Transverse colon (tissue), 4 donors: Measurements from ENCODE around the gene ZFYVE21.

Experiments used
- EP300 ChIP-seq: sonication (generic); formaldehyde crosslinking; IDR thresholded peaks from one replicate; pipeline ENCODE4 v1.6.1; 2017; ENCODE audit warnings: antibody characterized with exemption, low read depth
- POLR2A ChIP-seq: fragments of 450-650 bp; IDR thresholded peaks from one replicate; pipeline ENCODE4 v1.6.1; 2016; ENCODE audit warnings: antibody characterized with exemption, mild to moderate bottlenecking, moderate library complexity
- POLR2AphosphoS5 ChIP-seq, 3 donors: sonication (generic); formaldehyde crosslinking; IDR thresholded peaks; one replicate each; pipeline ENCODE4 v1.6.1; 2016; ENCODE audit warnings: antibody characterized with exemption in 3 of 3
- TF ChIP-seq, protein P1 (sequence below), 5 experiments: fragments of 200-600 bp in 3 of 5; fragments of 450-650 bp in 2 of 5; sonication (generic) in 3 of 5; IDR thresholded peaks; 1 replicate in 2 of 5; 2 replicates in 3 of 5; pipeline ENCODE4 v1.5.1; 2016 to 2017; ENCODE audit warnings: antibody characterized with exemption in 5 of 5, inconsistent platforms in 3 of 5, mild to moderate bottlenecking in 2 of 5, moderate library complexity in 1 of 5

GRCh38 chr14:103688441-103688840, 27.2 kb upstream of the ZFYVE21 start:
- TF ChIP-seq, protein P1, sequence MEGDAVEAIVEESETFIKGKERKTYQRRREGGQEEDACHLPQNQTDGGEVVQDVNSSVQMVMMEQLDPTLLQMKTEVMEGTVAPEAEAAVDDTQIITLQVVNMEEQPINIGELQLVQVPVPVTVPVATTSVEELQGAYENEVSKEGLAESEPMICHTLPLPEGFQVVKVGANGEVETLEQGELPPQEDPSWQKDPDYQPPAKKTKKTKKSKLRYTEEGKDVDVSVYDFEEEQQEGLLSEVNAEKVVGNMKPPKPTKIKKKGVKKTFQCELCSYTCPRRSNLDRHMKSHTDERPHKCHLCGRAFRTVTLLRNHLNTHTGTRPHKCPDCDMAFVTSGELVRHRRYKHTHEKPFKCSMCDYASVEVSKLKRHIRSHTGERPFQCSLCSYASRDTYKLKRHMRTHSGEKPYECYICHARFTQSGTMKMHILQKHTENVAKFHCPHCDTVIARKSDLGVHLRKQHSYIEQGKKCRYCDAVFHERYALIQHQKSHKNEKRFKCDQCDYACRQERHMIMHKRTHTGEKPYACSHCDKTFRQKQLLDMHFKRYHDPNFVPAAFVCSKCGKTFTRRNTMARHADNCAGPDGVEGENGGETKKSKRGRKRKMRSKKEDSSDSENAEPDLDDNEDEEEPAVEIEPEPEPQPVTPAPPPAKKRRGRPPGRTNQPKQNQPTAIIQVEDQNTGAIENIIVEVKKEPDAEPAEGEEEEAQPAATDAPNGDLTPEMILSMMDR (IDR thresholded peaks at IDR 0.05), result no peak
- no peak for TF ChIP-seq POLR2A
- TF ChIP-seq EP300, result no peak
- no peak for TF ChIP-seq POLR2AphosphoS5 (IDR thresholded peaks at IDR 0.05)
